HG02840 (cell line): ENCODE data around the gene RXRG.

Experiments used
- ATAC-seq: cut with Tn5 transposase; IDR thresholded peaks from one replicate; pipeline ENCODE4 v1.9.1; 2021; ENCODE audit warnings: mild to moderate bottlenecking, moderate library complexity, moderate number of reproducible peaks; ENCODE audit not compliant: unreplicated experiment, low FRiP score

The RXRG gene

DNA sequence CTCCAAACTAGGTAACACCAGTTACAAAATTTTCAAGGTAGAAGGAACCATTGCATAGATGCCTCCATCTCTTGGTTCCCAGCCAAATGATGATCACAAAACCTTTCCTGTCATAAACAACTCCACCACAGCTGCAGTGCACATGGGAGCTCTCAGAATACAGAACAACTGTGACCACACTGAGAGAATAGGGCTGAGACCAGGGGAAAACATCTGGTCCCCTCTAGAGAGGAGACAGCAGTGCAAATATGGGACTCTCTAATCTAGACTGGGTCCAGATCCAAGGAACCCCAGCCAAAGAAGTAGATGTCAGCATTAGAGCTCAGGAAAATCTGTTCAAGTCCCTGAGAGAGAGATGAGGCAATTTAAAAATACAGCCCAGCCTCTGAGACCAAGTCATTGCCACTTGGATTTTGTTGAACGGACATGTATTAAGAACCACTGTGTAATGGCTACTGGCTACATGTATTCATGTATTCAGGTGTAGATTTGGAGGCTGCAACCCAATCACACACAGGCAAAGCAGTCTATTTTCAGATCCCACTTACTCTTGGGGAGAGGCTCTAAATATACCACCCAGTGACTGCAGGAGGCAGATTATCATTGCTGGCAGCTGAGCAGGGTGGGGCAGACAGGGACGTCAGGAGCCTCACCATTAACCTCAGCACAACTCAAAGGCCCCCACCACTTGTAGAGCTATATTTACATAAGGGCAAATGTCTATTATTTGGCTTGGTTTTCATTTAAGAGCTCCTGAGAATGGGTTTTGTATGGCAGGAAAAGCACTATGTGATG, 7.6 kb upstream of the RXRG start:
- ATAC-seq: no peak

DNA sequence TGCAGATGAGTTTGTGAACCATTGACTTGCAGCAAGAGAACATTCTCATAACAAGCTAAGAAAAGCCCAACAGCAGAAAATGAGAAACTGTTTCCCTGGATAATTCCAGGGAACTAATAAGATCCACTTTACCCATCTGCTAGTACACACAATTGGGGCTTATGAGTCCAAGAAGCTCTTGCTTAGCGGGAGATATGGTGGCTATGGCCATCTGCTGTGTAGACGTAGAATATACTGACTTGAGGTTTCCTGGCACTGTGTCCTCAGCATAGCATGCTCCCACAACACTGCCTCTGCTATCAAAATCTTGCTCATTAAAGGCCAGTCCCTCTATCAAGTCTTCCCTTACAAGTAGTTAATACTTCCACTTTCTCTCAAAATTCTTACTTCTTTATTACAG, 6.8 kb upstream of the RXRG start:
- no peak for ATAC-seq

GRCh38 chr1:165449131-165449530, 4.2 kb upstream of the RXRG start:
- no peak for ATAC-seq

DNA sequence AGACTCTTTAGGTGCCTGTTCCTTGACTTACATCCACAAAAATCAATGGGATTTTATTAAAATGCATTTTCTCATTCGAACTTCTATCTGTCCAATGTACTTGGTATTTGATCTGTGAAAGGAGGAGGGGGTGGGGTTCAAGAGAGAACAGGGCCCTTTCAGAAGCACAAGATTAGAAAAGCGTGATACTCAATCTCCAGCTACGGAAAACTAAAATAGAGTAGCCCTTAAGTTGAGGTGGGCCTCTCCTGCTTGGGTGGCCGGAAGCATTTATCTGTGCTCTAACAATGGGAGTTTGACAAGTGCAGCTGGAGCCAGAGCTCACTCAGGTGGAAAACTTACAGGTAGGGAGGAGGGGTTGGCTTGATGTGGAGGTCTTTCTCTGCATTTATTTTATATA, 462 bp upstream of the RXRG start:
- no peak for ATAC-seq

DNA sequence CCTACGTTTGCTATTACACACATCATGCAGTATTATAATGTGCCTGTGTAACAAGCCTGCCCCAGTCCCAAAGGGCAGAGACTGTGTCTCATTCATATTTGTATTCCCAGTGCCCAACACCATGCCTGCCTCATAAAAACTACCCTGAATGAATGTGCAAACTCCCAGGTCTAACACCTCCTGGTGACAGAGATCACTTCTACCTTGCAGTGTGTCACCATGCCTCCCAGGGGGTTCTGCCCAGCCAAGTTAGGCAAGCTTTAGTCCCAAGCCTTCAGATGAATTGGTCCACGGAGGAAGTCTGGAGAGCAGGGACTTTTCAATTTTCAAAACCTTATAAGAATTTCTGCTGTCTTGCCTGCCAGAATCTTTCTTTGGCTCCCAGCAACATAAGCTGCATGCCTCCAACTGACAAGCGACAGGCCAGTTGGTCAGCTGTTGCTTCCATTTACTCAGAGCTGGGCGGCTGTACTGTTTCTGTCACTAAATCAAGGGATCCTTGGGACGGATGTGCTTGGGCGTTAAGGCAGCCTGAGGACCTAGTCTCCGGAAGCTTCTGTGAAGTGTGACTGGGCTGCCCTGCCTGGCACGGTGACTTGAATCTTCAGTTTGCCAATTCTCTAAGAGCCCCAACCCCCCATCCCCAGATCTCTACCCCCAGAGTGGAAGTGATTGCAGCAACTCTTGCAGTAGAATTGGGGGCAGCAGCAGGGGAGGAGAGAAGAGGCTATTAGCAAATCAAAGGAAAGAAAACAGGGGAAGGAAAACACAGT, 1.2 kb downstream of the RXRG start:
- ATAC-seq: no peak

GRCh38 chr1:165442653-165443052, 2.3 kb downstream of the RXRG start:
- no peak for ATAC-seq

GRCh38 chr1:165442053-165442452, 2.9 kb downstream of the RXRG start:
- no peak for ATAC-seq

- ATAC-seq: no peak
These were observed 3.6 kb downstream of the RXRG start for GRCh38 chr1:165441166-165441880.

- ATAC-seq: no peak
These were observed 5.6 kb downstream of the RXRG start for GRCh38 chr1:165439330-165439729.

DNA sequence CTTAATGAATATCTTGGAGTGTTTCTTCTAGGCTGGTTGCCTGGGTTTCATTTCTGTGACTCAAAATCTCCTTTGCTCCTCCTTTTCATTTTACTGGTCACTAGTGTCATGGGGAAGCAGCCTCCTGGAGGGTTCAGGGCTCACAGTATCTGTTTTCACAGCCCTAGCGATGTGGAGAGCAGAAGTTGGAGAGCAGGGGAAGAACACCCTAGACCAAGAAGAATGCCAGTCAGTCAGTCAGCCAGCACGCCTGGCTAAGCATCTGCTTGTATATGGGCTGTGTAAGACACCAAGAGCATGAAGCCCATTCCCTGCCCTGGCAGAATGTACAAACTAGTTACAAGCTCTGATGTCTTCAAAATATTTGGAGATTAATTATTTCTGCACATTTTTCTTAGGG, 7.9 kb downstream of the RXRG start:
- ATAC-seq: no peak

GRCh38 chr1:165435801-165436200, 9.1 kb downstream of the RXRG start:
- ATAC-seq: no peak

GRCh38 chr1:165434281-165434680, 10.6 kb downstream of the RXRG start:
- ATAC-seq: no peak

GRCh38 chr1:165431079-165431478, 13.8 kb downstream of the RXRG start:
- ATAC-seq: no peak

GRCh38 chr1:165426745-165427144, 18.2 kb downstream of the RXRG start:
- ATAC-seq: no peak

GRCh38 chr1:165425621-165426020, 19.3 kb downstream of the RXRG start:
- ATAC-seq: no peak

- no peak for ATAC-seq
These were observed 20.3 kb downstream of the RXRG start for GRCh38 chr1:165424454-165425216.

DNA sequence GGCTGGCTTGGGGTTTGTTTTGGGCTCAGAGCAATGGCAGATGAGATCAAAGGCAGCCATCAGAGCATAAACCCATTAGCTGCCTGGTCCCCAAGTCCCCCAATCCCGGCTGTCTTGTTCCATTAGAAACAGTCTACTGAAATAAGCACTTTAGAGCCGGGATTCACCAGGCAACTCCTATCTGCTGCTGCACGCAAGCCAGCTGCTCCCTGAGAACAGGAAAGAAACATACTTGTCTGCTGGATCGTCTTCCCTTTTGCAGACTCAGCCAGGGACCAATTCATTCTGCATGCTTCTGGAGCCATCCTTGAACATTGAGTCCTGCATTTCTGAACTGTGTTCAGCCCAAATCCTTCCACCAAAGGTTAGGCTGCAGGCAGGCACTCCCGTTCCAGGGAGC, 21.8 kb downstream of the RXRG start:
- ATAC-seq: no peak

DNA sequence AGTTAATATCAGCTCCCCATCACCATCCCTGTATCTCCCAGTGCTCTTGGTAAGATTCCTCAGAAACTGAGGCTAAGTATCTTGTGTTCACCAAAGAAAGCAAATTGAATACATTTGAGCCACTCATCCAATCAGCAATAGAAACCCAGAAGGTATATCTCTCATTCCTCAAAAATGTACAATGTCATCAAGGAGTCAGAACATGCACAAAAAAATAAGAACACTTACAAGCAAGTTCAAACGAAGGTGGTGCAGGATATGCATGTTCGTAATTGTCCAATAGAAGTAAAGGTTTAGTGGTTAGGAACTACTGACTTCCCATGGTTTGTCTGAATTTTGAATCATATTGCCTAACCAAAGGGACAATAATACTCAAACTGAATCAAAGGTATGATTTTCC, 24.3 kb downstream of the RXRG start:
- ATAC-seq: no peak

- no peak for ATAC-seq
These were observed 25.1 kb downstream of the RXRG start for GRCh38 chr1:165419839-165420238.

GRCh38 chr1:165418195-165418594, 26.7 kb downstream of the RXRG start:
- ATAC-seq: no peak

GRCh38 chr1:165416876-165417275, 28.1 kb downstream of the RXRG start:
- no peak for ATAC-seq
